ENCODE measurements around the gene FLNC. TPM values are rescaled to one million over a fixed set of nuclear protein-coding genes. Genes with fewer than 3 reads are reported as not detected.

Gene FLNC
- total and polyA plus RNA-seq, 2 of the 13 experiments (the other 11 are each of a cell fraction or from before 2014, with no cell fraction given), result 0.02 TPM; not detected in 1

DNA sequence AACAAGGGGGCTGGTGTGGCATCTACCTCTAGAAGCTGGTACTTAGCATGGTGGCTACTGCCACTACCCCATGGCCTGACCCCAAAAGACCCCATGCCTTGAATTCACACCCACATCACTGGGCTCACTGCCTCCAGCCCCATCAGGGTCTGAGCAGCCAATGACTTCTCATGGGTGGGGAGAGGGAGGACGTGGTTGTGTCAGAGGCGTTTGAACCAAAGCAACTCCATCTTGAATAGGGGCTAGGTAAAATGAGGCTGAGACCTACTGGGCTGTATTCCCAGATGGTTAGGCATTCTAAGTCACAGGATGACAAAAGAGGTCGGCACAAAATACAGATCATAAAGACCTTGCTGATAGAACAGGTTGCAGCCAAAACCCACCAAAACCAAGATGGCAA lies 65.1 kb downstream of the FLNC start:
- DNase-seq (ENCODE audit: low spot score), result no peak
- POLR2A ChIA-PET, result no interaction called here
- intact Hi-C loops (cut with micrococcal nuclease; ENCODE audit: unreplicated experiment) (no loop called here), in situ Hi-C loops (cut with HindIII; ENCODE audit: extremely low pct_ligation_motif_present, low pct_unique_long_range_greater_than_20kb) (loop anchor here (25.0 kb wide), 1 partner anchor 458 kb away; no protein-coding TSS in a partner anchor)
- Histone ChIP-seq H3K9me3 (ENCODE audit: low read length) (peaks cover 8% of the 10 kb centered on the region), H3K79me2 (ENCODE audit: insufficient read depth, low read length) (no peaks in the 10 kb centered on the region), H3K27me3 (ENCODE audit: control insufficient read depth in 1 of 2, insufficient read depth in 2 of 2, low read length in 2 of 2) (peaks cover 1 to 7% of the 10 kb centered on the region in 2 experiments; a peak in 3 of 5 replicates), H3K9ac (ENCODE audit: insufficient read depth, low read depth, low read length) (no peak overlapping the region), H3K27ac (ENCODE audit: extremely low read length, insufficient read depth, low read length) (no peak overlapping the region), H2AFZ (ENCODE audit: low read length) (no peak overlapping the region), H3K36me3 (replicated peaks in 1 of 2; ENCODE audit: control insufficient read depth in 1 of 2, insufficient read depth in 2 of 2, low read length in 2 of 2) (no peaks in the 10 kb centered on the region), H3K4me3 (replicated peaks in 1 of 3; ENCODE audit: insufficient read depth in 1 of 3, low read depth in 2 of 3, low read length in 3 of 3) (no peak overlapping the region), H3K4me1 (ENCODE audit: insufficient read depth, low read length) (no peaks in the 10 kb centered on the region), H4K20me1 (ENCODE audit: insufficient read depth, low read length) (no peaks in the 10 kb centered on the region), H3K4me2 (ENCODE audit: low read depth, low read length) (no peak overlapping the region)
- ATAC-seq, result no peak
- 17% methylated on average over 3 of the region's 3 CpGs for WGBS (ENCODE audit: low lambda C conversion rate)
- BruUV-seq (replicated peaks), result no TSS peak
- CTCF ChIA-PET (ENCODE audit: low intra/inter-chr PET ratio, low total read pairs), result no interaction called here
- TF ChIP-seq ZNF234 (CRISPR knock-in tag; conservative IDR thresholded peaks at IDR 0.05) (no peak), HDAC1 (CRISPR knock-in tag; IDR thresholded peaks at IDR 0.05) (no peak), RBM39 (IDR thresholded peaks at IDR 0.05; ENCODE audit: low read depth, low read length, poor library complexity, severe bottlenecking) (no peak), PHF21A (CRISPR knock-in tag; IDR thresholded peaks at IDR 0.05) (no peak), MEIS1 (CRISPR knock-in tag; IDR thresholded peaks at IDR 0.05; ENCODE audit: borderline replicate concordance) (no peak), HMGA1 (CRISPR knock-in tag; conservative IDR thresholded peaks at IDR 0.05) (no peak), GABPB1 (CRISPR knock-in tag; IDR thresholded peaks at IDR 0.05) (no peak), IKZF1 (IDR thresholded peaks at IDR 0.05) (no peak), NFE2L1 (CRISPR knock-in tag; IDR thresholded peaks at IDR 0.05; ENCODE audit: borderline replicate concordance) (no peak)
- TF ChIP-seq, protein P1, sequence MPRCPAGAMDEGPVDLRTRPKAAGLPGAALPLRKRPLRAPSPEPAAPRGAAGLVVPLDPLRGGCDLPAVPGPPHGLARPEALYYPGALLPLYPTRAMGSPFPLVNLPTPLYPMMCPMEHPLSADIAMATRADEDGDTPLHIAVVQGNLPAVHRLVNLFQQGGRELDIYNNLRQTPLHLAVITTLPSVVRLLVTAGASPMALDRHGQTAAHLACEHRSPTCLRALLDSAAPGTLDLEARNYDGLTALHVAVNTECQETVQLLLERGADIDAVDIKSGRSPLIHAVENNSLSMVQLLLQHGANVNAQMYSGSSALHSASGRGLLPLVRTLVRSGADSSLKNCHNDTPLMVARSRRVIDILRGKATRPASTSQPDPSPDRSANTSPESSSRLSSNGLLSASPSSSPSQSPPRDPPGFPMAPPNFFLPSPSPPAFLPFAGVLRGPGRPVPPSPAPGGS (CRISPR knock-in tag; IDR thresholded peaks at IDR 0.05), result no peak
- TF ChIP-seq, protein P2, sequence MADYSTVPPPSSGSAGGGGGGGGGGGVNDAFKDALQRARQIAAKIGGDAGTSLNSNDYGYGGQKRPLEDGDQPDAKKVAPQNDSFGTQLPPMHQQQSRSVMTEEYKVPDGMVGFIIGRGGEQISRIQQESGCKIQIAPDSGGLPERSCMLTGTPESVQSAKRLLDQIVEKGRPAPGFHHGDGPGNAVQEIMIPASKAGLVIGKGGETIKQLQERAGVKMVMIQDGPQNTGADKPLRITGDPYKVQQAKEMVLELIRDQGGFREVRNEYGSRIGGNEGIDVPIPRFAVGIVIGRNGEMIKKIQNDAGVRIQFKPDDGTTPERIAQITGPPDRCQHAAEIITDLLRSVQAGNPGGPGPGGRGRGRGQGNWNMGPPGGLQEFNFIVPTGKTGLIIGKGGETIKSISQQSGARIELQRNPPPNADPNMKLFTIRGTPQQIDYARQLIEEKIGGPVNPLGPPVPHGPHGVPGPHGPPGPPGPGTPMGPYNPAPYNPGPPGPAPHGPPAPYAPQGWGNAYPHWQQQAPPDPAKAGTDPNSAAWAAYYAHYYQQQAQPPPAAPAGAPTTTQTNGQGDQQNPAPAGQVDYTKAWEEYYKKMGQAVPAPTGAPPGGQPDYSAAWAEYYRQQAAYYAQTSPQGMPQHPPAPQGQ (CRISPR knock-in tag; IDR thresholded peaks at IDR 0.05; ENCODE audit: borderline replicate concordance), result no peak
- FAIRE-seq, result no peak
